ENCODE results near the gene AGPAT3.

DNA sequence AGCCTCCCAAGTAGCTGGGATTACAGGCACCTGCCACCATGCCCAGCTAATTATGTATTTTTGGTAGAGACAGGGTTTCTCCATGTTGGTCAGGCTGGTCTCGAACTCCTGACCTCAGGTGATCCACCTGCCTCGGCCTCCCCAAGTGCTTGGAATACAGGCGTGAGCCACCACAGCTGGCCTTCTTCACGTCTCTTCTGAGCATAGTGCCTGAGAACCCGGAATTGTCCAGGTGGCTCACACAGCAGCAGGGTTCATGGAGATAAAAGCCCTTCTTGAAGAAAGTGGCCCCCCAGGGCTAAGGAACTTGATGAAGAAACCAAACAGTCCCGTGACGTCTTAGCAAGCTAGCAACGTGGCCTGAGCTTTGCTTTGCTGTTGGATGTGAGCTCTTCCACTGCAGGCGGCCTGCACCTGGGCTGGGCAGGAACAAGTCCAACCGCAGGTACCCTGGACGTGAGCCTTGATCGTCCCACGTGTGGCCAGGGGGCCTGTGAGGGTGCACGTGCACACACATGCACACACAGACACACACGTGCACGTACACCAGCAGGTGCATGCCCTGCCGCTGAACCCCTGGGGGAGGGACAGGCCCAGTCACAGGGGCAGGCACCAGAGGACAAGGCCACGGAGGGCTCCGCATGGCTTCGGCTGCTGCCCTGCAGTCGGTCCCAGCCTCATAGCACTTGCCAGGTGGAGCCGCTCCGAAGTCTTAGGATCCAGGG is 123.6 kb downstream of the AGPAT3 start:
- TF ChIP-seq CTCF (IDR thresholded peaks at IDR 0.05) (no peak), POLR2A (IDR thresholded peaks at IDR 0.05) (no peak)

All from testis (tissue), 2 donors.